ENCODE measurements around the gene FAM43A.

FAM43A gene

DNA sequence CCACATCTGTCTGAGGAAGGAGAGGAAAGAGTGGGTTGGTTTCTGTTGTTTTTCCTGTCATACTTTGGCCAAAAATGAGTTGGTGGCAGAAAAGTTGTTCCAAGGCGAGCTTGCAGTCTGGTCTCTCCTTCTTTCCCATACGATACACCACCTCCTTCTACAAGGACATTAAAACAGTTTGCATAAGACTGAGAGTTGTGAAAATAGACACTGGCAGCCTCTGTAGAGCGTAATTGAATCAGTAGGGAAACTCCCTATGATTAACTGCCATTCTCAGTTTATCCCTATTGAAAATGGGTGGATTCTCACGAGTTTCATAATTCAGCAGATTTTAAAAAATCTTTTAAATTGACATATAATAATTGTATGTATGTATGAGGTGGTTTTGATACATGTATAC is 10.0 kb upstream of the FAM43A start:
- DNase-seq (ENCODE audit: low read depth): no peak

DNA sequence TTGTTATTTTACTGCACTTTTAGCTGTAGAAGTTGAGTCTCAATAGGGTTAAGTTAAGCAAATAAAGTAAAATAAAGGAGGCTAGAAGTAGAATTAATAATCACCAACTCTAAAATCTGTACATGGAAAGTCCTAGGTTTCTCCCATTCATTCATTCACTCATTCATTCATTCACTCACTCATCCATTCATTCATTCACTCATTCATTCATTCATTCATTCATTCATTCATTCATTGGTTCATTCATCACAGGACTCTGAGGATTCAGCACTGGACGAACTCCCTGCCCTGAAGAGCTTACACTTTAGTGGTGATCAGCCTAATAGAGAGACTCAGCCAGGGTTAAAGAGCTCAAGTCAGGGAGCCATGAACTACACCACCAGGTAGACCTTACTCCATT is 9.2 kb upstream of the FAM43A start:
- DNase-seq (ENCODE audit: low read depth): no peak

DNA sequence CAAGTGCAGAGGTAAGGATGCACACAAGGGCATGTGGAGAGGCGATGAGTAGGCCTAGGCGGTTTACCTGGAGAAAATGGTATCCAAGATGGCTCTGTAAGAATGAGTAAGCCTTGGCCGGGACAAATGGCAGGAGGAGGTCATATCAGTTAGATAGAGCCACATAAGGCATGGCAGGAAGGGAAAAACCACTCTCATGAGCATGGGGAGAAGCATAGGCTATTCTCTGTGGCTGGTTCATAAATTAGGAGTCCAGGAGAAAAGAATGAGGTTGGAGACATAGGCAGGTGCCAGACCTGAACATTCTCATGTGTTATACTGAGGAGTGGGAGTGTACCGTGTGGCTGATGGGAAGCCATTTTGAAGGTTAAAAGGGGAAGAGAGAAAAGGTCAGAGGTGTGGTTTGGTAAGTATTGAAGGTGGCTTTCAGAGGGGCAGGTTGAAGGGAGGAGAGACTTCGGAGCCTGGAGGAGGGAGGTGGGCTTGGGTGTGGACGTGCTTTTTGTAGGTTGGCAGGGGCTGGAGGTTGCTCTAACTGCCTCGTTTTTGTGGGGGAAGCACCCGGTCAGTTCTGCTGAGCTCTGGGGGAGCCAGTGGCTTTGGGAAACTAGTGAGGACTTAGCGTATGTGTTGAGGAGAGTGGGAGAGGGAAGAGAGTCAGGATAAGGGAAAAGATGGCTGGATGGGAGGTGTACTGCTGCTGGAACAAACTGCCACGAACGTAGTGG is 4.6 kb upstream of the FAM43A start:
- no peak for DNase-seq (ENCODE audit: low read depth)

DNA sequence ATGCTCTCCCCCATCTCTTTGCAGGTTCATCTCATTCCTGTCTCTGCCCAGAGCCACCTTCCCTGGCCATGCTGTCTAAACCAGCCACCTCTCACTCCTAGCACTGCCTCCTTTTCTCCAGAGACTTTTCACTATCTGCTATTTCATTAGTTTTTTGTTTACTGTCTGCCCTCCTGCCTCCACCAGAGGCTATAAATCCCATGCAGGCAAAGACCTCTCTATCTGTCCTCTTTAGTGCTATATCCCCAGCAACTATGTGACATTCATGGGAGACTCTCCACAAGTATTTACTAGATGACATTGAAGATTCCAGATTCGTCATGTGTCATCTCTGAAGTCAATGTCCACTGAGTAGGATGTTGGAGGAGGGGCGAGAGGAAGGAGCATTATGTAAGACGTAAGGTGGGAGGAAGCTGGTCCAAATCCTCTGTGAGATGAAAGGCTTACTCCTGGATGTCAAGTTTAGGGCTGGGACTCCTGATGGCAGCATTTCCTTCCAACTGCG is 3.4 kb upstream of the FAM43A start:
- no peak for DNase-seq (ENCODE audit: low read depth)

DNA sequence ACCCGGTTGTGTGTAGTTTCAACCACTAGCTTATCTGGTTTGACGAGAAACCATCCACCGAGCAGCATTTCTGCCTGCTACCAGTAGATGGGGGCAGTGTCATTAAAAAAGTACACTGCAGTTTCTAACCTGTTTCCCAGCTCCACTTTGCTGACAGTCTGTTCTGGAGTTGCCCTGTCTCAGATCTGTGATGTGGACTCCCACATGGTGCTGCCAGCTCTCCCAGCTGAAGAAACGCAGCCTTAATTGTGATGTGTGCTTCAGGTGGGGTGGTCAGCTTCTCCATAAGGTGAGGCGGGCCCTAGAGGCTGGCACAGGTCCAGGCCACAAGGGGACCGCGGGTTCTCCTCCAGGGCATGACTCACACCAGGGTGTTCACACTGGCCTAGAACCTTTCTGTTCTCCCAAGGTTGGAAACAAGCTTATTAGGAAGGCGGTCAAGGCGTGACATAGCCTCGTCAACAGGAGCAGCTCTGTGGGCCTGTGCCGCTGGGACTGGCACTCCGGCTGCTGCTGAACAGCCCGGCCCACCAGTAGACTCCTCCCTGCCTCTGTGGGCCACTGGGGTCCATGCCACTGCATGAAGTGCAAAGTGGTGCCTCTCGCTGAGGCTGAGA is 2.9 kb upstream of the FAM43A start:
- DNase-seq (ENCODE audit: low read depth): peak; percentile 89

DNA sequence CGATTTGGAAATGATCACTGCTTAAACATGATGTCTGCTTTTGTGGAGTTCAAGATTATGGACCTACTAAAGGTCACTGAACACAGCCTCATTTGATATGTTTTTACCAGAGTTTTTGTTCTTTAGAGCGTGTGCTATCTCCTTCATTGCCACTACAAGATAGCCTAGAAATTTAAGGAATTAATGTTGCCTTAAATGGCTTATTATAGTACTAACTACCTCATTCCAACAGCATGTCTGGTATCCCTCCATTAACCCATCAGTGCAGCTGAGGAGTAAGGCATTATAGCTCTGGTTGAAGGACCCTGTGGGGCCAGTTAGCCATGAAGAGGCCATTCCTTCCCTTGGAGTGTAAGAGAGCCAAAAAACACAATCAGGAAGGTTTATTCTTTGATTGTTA is 2.3 kb upstream of the FAM43A start:
- DNase-seq (ENCODE audit: low read depth): no peak

DNA sequence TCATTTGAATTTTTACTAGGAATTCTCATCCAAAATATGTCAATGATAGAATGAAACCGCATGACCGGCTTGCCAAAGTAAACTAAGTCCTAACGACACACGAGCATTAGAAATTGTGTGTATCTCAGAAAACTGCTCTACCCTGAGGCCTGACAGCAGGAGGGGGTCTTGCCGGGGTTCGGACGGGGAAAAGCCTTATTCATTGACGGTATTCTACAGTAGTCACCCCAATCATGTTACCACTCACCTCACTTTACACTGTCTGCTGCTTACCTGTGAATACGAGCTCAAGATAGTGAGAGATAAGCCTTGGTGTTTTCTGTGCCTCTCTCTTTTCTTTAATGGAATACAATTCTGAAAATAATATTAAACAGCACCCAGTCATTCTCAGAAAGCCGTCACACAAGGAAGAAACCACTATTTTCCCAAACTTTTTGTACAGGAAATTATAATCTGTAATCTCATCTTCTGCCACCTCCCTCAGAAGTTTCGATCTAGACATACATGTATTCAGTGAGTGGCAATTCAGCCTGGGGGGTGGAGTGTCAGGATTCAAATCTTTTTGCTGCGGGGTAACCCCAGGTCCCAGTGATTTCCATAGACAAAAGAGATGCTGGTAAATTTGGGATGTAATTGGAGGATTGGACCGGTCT is 492 bp upstream of the FAM43A start:
- DNase-seq (ENCODE audit: low read depth): no peak

DNA sequence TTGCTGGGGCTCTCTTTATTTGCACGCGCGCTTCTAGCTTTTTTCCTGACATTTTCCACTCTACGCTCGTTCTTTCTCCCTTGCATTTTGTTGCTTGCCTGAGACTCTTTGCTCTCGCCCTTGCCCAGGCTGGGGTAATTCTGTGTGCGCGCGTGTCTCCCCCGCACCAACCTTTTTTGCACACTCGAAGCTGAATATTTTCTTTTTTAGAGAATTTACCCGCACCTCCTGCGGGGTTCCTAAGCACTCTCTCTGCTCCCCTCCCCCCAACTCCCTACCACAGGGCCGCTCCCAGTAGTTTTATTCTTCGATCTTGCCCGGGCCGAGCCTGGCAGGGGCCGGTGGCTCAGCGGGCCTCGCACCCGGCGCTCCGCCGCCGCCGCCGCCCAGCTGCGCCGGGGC is 732 bp downstream of the FAM43A start:
- no peak for DNase-seq (ENCODE audit: low read depth)

DNA sequence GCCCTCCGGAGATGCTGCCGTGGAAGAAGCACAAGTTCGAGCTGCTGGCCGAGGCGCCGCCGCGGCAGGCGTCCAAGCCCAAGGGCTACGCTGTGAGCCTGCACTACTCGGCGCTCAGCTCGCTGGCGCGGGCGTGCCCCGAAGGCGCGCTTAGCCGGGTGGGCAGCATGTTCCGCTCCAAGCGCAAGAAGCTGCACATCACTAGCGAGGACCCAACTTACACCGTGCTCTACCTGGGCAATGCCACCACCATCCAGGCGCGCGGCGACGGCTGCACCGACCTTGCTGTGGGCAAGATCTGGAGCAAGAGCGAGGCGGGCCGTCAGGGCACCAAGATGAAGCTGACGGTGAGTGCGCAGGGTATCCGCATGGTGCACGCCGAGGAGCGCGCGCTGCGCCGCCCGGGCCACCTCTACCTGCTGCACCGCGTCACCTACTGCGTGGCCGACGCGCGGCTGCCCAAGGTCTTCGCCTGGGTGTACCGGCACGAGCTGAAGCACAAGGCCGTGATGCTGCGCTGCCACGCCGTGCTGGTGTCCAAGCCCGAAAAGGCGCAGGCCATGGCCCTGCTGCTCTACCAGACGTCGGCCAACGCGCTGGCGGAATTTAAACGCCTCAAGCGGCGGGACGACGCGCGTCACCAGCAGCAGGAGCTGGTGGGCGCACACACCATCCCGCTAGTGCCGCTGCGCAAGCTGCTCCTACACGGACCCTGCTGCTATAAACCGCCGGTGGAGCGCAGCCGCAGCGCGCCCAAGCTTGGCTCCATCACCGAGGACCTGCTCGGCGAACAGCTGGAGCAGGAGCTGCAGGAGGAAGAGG is 1.3 kb downstream of the FAM43A start:
- peak; percentile 54 for DNase-seq (ENCODE audit: low read depth)

DNA sequence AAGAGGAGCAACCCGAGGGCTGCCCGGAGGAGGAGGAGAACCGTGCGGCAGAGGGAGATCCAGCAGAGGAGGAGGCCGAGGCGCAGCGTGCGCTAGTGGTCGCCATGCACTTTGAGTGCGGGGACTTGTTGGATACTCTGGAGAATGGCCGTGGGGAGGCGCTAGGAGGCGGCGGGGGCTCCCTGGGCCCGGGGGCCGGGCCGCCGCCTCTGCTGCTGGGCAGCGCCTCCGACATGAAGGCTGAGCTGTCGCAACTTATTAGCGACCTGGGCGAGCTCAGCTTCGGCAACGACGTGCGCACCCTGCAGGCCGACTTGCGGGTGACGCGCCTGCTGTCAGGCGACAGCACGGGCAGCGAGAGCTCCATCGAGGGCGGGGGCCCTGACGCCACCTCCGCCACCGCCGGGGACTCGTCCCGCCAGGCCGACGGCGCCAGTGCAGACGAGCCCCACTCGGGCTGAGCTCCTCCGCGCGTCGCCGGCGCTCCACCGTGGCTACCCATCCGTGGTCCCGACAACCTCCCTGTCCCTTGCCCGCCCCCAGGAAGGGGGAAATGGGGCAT is 2.0 kb downstream of the FAM43A start:
- peak; percentile 73 for DNase-seq (ENCODE audit: low read depth)

DNA sequence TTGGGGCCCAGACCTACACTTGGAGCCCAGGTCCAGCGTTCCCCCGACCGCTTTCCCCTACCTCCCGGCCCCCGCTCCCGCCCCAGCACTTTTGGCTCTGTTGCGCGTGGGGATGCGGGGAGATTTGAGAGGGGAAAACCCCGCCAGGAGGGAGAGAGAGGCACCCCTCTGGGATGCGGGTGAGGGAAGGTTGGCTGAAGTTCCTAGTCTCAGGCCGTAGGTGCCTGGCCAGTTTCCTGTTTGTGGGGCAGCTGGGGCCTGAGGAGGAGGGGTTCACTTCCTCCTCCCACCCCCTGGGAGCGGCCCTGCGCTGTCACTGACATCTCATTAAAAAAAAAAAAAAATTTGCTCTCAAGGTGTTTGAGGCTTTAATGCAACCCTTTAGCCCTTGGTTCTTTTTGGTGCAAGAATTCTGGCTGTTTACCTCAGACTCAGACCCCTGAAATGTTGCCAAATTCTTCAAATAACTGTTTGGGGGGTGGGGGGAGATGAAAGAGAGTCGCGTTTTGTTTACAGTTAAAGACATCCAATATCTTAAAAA is 2.6 kb downstream of the FAM43A start:
- peak; percentile 11 for DNase-seq (ENCODE audit: low read depth)

DNA sequence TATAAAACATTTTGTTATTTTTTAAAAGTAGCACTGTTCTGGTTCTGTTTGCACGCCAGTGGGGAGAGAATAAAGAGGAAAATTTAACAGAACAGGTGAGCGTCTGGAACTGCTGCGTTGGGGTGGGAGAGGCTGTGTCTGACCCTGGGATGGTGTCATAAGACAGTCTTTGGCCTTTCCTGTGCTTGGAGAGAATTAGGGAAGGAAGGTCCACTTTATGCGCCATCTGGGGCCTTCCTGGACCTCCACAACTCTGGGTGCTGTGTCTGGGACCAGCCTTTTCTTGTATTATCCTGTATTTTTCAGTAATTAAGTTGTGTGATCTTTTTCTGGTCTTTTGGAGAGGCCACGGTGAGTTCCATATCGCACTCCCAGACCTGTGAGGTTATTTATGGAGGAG is 3.3 kb downstream of the FAM43A start:
- DNase-seq (ENCODE audit: low read depth): no peak

DNA sequence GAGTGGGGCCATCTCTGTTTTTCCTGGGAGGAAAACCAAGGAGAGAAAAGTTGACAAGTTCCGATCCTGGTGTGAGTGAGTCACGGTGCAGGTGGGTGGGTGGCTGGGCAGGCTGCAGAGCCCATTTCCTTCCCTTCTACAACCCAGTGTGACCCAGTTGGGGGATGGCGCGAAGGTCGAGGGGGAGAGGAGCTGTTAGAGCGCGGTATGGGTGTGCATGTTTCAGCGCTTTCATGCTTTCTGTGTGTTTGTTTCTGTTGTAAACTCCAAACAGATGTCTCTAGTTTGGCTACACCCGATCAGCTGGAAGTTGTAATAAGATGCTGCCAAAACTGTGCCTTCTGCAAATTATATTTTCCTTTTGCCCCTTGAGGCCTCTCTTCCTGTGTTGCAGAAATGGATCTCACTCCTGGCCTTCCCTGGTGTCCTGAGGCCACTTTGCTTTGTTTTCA is 3.8 kb downstream of the FAM43A start:
- peak; percentile 23 for DNase-seq (ENCODE audit: low read depth)

DNA sequence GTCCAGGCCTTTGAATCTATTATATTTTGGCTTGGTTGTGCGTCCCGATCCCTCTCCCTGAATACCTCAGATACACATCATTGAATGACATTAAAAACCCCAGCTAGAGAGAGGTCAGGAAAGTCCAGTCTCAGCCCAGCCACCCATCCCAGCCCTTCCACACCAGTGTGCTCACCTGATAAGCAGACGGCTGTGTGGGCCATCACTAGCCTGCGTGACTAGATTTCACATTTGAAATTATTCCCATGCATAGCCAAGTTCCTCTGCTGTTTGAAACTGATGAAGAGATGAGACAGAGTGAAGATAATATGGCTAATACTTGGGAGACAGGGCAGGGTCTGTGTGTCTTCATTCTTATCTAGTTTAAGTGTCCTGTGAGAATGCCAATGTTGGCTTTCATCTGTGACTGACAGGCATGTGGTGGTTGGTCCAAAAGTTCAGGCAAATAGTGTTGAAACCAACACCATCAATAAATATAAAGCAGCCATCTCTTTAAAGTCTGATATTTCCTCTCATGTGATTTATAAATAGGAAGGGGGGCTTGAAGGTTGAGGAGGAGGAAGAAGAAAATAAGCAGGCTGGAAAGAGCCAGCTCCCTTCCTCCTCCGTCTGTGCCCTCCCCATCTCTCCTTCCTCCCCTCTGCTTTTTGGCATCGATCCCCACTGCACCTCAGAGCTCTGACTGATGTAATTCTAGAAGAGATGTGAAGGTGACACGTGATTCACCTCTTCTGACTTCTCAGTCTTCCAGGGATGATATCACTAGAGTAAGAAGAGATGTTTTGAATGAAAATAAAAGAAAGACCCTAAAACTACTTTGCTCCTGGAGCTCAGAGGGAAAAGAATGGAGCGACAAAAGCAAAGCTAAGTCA is 5.1 kb downstream of the FAM43A start:
- no peak for DNase-seq (ENCODE audit: low read depth)

DNA sequence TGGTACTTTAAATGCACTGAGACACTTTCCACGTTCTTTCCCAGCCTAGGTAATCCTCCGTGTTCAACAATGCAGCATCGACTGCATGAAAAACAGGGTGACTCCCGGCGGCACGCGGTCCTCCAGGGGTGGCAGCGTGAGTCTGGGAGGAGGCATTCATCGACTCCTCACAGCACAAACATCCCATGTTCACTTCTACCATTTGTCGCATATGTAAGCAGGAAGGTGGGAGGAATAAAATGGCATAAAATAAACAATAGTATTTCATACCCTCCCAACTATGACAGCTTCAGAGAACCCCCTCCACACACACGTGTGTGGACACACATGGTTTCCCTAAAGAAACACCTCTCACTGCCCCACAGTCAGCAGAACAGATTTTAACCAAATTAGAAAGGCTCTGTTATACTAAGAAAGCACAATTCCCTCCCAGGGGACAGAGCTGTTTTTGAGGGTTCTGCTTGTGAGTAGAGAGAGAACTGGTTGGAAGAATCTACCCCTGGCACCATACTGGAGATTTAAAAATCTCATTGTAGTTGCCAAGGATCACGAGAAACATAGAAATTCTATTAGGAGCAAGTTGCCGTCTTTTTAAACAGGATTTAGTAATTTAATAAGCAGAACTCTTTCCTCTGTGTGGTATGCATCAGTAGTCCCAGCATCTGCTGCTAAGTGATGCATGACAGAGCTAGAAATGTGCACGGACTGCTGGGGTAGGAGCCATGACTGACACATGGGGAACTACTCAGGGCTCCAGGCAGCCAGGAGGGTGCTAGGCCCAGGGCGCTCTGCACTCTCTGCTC is 6.0 kb downstream of the FAM43A start:
- no peak for DNase-seq (ENCODE audit: low read depth)

DNA sequence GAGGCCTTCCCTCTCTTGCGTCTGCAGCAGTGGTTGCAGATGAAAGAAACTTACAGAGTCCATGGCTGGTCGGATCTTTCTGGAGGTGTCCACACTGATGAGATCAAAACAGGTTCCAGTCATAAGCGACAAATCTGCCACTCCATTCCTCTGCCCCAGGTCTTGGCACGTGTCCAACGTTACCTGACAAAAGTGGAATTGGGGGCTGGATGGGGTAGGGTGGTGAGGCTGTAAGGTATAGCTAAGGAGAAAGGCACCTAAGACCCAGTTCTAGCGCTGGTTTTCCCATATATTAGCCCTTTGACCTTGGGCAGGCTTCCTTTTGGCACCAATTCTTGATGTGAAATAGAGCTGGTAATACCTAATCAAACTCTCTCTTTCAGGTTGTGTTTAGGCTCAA is 11.0 kb downstream of the FAM43A start:
- no peak for DNase-seq (ENCODE audit: low read depth)

DNA sequence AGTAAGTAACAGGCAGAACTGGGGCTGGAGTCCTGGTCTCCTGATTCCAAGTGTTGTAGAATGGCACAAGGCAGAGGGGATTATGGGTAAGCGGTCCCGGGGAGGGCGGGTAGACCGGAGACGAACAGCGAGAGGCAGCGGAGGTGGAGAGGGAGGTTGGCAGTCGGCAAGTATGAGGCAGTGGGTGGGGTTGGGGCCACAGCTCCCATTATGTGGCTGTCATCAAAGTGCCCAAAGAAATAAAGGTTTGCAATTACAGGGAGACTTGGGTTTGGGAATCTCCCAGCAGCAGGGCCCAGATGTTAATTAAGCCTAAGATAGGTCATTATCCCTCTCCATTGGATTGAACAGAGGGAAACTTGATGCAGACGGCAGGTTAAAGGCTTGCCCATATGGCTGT is 16.9 kb downstream of the FAM43A start:
- no peak for DNase-seq (ENCODE audit: low read depth)

DNA sequence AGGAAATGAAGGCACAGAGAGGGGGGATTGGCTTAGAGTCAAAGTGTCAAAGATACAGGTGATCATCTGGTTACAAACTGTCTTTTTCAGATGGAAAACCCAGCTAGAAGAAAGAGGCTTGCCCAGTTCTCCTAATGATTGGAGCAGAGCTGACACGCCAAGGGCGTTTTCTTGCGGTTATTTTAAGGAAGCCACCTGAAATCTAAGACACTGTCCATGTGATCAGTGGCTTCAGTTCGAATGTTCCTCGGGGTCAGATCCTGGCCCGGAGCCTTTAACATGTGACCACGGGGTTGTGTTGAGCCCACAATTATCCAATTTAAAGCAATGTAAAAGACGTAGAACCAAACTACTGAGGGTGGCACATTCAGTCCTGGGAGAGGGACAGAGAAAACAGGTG is 19.5 kb downstream of the FAM43A start:
- no peak for DNase-seq (ENCODE audit: low read depth)

DNA sequence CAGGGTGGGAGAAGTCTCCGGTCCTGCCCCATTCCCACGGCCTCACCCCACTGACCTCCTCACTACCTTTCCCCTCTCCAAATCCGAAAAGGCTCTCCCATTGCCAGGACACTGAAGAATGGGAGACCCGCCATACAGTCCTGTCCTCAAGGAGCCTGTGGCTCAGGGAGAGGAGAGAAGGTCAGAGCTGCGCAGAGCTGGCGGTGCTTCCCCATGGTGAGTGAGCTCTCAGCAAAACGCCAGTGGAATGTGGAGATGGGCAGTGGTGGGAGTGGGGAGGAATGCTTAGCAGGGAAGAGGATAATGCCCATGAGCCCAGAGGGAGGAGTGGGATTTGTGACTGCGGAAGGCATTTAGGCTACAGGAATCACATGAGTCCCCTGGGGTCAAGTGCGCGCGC is 20.1 kb downstream of the FAM43A start:
- DNase-seq (ENCODE audit: low read depth): no peak

DNA sequence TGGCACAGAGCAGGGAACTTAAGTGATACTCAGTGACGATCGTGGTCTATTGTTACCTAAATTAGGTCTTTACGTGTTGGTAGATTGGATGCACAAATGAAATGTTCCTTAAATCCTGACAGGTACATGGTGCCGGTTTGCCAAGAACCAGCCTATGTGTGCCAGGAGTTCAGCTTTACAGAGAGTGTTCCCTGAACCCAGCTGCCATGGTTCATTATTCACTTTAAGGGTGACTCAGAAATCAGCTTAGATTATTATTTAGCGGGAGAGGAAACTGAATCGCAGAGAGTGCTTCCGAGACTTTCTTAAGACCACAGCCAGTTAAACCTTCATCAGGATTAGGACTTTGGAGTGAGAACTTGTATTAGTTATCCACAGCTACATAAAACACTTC is 21.5 kb downstream of the FAM43A start:
- DNase-seq (ENCODE audit: low read depth): no peak
